GM12892 (cell line): ENCODE results near the gene LYG1.

Experiments
- DNase-seq: peaks from one replicate; pipeline ENCODE4 v3.0.0; 2011; ENCODE audit not compliant: insufficient read length
- FAIRE-seq: peaks from 2 replicates; lab custom pipeline; 2011; peaks lifted over from hg19 to GRCh38; lab: Jason Lieb, UNC
- POLR2A ChIP-seq: IDR thresholded peaks from 2 replicates; pipeline ENCODE4 v1.6.1; 2011; ENCODE audit warnings: low read depth, low read length, control low read depth
- POLR2AphosphoS5 ChIP-seq: IDR thresholded peaks from 2 replicates; pipeline ENCODE4 v1.6.1; 2011; ENCODE audit warnings: low read depth, low read length, control low read depth
- TAF1 ChIP-seq: IDR thresholded peaks from 2 replicates; pipeline ENCODE4 v1.6.1; 2011; ENCODE audit warnings: low read depth, mild to moderate bottlenecking, control low read depth, low read length, borderline replicate concordance

The LYG1 gene

GRCh38 chr2:99255491-99256318, 45.3 kb downstream of the LYG1 start, which contains the start of gene LYG2:
Gene LYG2, minus strand, starts transcription at chr2:99255666. Its CDS starts 1,406 bp downstream, at chr2:99254260.
- TF ChIP-seq POLR2AphosphoS5 (no peak), TAF1 (no peak), POLR2A (no peak)
- FAIRE-seq (no peak), DNase-seq (no peak)

GRCh38 chr2:99249951-99250350, 51.0 kb downstream of the LYG1 start:
- no peak for FAIRE-seq
- TF ChIP-seq POLR2A: no peak
- no peak for TF ChIP-seq TAF1
- no peak for TF ChIP-seq POLR2AphosphoS5
- DNase-seq: no peak

- DNase-seq: no peak
- no peak for TF ChIP-seq POLR2A
- TF ChIP-seq POLR2AphosphoS5: no peak
- TF ChIP-seq TAF1: no peak
- FAIRE-seq: no peak
Observed at GRCh38 chr2:99242151-99242550, 58.8 kb downstream of the LYG1 start.

GRCh38 chr2:99240431-99240830, 60.6 kb downstream of the LYG1 start:
- no peak for DNase-seq
- TF ChIP-seq POLR2AphosphoS5: no peak
- no peak for TF ChIP-seq POLR2A
- TF ChIP-seq TAF1: no peak
- no peak for FAIRE-seq

GRCh38 chr2:99238599-99238998, 62.4 kb downstream of the LYG1 start:
- no peak for FAIRE-seq
- TF ChIP-seq POLR2A (no peak), TAF1 (no peak), POLR2AphosphoS5 (no peak)
- no peak for DNase-seq
